ENCODE results near the gene UPF3A.
A peak's percentile ranks its signal among the peaks of the same experiment; 100 is the strongest.
"Not testable (repeated sequence)": the region's sequence is repeated elsewhere in the genome, so short reads cannot be mapped to it uniquely, and the experiment has no call there.

UPF3A gene

GRCh38 chr13:114328034-114328433, 46.6 kb downstream of the UPF3A start:
- peaks cover 39% of the 10 kb centered on the region for H4K20me1 ChIP-seq (ENCODE audit: insufficient read depth, low read length)
- no peak overlapping the region for H3K27ac ChIP-seq (ENCODE audit: low read length)
- no peak for TF ChIP-seq EZH2phosphoT487 (IDR thresholded peaks at IDR 0.05; ENCODE audit: low read depth)
- no peak for TF ChIP-seq CTCF (IDR thresholded peaks at IDR 0.05; ENCODE audit: low read depth, low read length)
- no peak overlapping the region for H3K4me3 ChIP-seq (ENCODE audit: low read length)
- H3K9me3 ChIP-seq (ENCODE audit: insufficient read depth, low read length): no peaks in the 10 kb centered on the region
- H3K4me2 ChIP-seq (ENCODE audit: low read length): no peak overlapping the region
- H3K9ac ChIP-seq (ENCODE audit: low read length): no peak overlapping the region
- H3K27me3 ChIP-seq (ENCODE audit: low read depth, low read length): no peaks in the 10 kb centered on the region
- H3K79me2 ChIP-seq (ENCODE audit: low read length): peaks cover 44% of the 10 kb centered on the region
- H2AFZ ChIP-seq (ENCODE audit: low read depth, low read length): no peak overlapping the region
- peaks cover 59% of the 10 kb centered on the region for H3K36me3 ChIP-seq (replicated peaks; ENCODE audit: low read depth, low read length)
- H3K4me1 ChIP-seq (ENCODE audit: low read length): peaks cover 2% of the 10 kb centered on the region; the same call in 1 of the 2 replicates

- Histone ChIP-seq H3K27ac (ENCODE audit: low read length) (no peak overlapping the region), H4K20me1 (ENCODE audit: insufficient read depth, low read length) (peaks cover 35% of the 10 kb centered on the region)
These were observed 47.2 kb downstream of the UPF3A start for GRCh38 chr13:114328595-114328994.

GRCh38 chr13:114330086-114330485, 48.7 kb downstream of the UPF3A start:
- Histone ChIP-seq H3K4me2 (ENCODE audit: low read length) (no peak overlapping the region), H4K20me1 (ENCODE audit: insufficient read depth, low read length) (peaks cover 25% of the 10 kb centered on the region), H3K9me3 (ENCODE audit: insufficient read depth, low read length) (no peaks in the 10 kb centered on the region), H3K27ac (ENCODE audit: low read length) (no peak overlapping the region), H3K27me3 (ENCODE audit: low read depth, low read length) (no peaks in the 10 kb centered on the region), H3K4me3 (ENCODE audit: low read length) (no peak overlapping the region), H3K9ac (ENCODE audit: low read length) (no peak overlapping the region), H3K79me2 (ENCODE audit: low read length) (peaks cover 24% of the 10 kb centered on the region), H2AFZ (ENCODE audit: low read depth, low read length) (no peak overlapping the region), H3K4me1 (ENCODE audit: low read length) (peaks cover 20% of the 10 kb centered on the region), H3K36me3 (replicated peaks; ENCODE audit: low read depth, low read length) (peaks cover 39% of the 10 kb centered on the region)
- TF ChIP-seq CTCF (IDR thresholded peaks at IDR 0.05; ENCODE audit: low read depth, low read length): no peak
- no peak for TF ChIP-seq EZH2phosphoT487 (IDR thresholded peaks at IDR 0.05; ENCODE audit: low read depth)

More at GRCh38 chr13:114328595-114328994, 47.2 kb downstream of the UPF3A start:
- Histone ChIP-seq H3K9ac (ENCODE audit: low read length) (no peak overlapping the region), H3K27me3 (ENCODE audit: low read depth, low read length) (no peaks in the 10 kb centered on the region), H3K9me3 (ENCODE audit: insufficient read depth, low read length) (no peaks in the 10 kb centered on the region), H3K79me2 (ENCODE audit: low read length) (peaks cover 39% of the 10 kb centered on the region), H3K4me1 (ENCODE audit: low read length) (peaks cover 8% of the 10 kb centered on the region), H2AFZ (ENCODE audit: low read depth, low read length) (no peak overlapping the region), H3K4me3 (ENCODE audit: low read length) (no peak overlapping the region), H3K4me2 (ENCODE audit: low read length) (no peak overlapping the region), H3K36me3 (replicated peaks; ENCODE audit: low read depth, low read length) (peaks cover 54% of the 10 kb centered on the region)
- TF ChIP-seq EZH2phosphoT487 (IDR thresholded peaks at IDR 0.05; ENCODE audit: low read depth): no peak
- TF ChIP-seq CTCF (IDR thresholded peaks at IDR 0.05; ENCODE audit: low read depth, low read length): no peak

- H3K79me2 ChIP-seq (ENCODE audit: low read length); H3K9ac ChIP-seq (ENCODE audit: low read length); H3K9me3 ChIP-seq (ENCODE audit: insufficient read depth, low read length); H4K20me1 ChIP-seq (ENCODE audit: insufficient read depth, low read length); H2AFZ ChIP-seq (ENCODE audit: low read depth, low read length); H3K27me3 ChIP-seq (ENCODE audit: low read depth, low read length); H3K27ac ChIP-seq (ENCODE audit: low read length): not testable (repeated sequence)
- Histone ChIP-seq H3K4me3 (ENCODE audit: low read length) (peak overlapping the region; percentile 31; the same call in 1 of the 2 replicates), H3K4me1 (ENCODE audit: low read length) (peaks cover 20% of the 10 kb centered on the region), H3K36me3 (replicated peaks; ENCODE audit: low read depth, low read length) (peaks cover 16% of the 10 kb centered on the region), H3K4me2 (ENCODE audit: low read length) (peak overlapping the region; percentile 51)
These were observed 52.5 kb downstream of the UPF3A start for GRCh38 chr13:114333881-114334280.
